PFSK-1 (cell line): ENCODE measurements around the gene CDIPT.

Source experiments
- FOXP2 ChIP-seq: optimal IDR thresholded peaks from 2 replicates; pipeline ENCODE3; 2011; ENCODE audit warnings: borderline replicate concordance, control low read depth, inconsistent platforms; ENCODE audit not compliant: insufficient read depth; ENCODE audit errors: extremely low read length, extremely low read depth
- POLR2AphosphoS5 ChIP-seq: IDR thresholded peaks from 2 replicates; pipeline ENCODE4 v1.6.1; 2012; ENCODE audit warnings: low read depth, mild to moderate bottlenecking, control low read depth, low read length, moderate library complexity
- SIN3A ChIP-seq: IDR thresholded peaks from 2 replicates; pipeline ENCODE4 v1.6.1; 2012; ENCODE audit warnings: mild to moderate bottlenecking, low read length, moderate library complexity, borderline replicate concordance; ENCODE audit not compliant: insufficient read depth
- TAF1 ChIP-seq: IDR thresholded peaks from 2 replicates; pipeline ENCODE4 v1.6.1; 2012; ENCODE audit warnings: low read length, control low read depth, borderline replicate concordance; ENCODE audit not compliant: insufficient read depth
- TF ChIP-seq, protein P1 (sequence below), 2 experiments: IDR thresholded peaks; 2 replicates each; pipeline versions ENCODE4 v1.6.1 to v1.8.0; 2011 to 2012; ENCODE audit warnings: low read depth in 2 of 2, low read length in 2 of 2, control low read depth in 1 of 2, inconsistent platforms in 1 of 2, mild to moderate bottlenecking in 1 of 2, moderate library complexity in 1 of 2; ENCODE audit not compliant: insufficient read depth in 1 of 2

The CDIPT gene

DNA sequence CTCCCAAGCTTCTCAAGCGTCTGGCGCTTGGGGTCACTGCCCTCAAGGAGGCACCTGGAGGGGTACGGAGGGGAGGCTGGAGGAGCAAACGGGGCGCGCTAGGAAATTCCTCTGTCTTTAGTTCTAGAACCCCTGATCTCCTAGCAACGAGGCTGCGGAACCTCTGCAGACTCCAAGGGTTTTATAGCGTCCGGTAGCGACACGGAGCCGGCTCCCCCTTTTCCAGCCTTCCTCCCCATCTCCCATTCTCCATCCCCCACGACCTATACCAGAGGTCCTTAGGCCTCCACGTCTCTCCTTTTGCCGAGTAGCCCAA lies 601 bp upstream of the CDIPT start:
- TF ChIP-seq, protein P1, sequence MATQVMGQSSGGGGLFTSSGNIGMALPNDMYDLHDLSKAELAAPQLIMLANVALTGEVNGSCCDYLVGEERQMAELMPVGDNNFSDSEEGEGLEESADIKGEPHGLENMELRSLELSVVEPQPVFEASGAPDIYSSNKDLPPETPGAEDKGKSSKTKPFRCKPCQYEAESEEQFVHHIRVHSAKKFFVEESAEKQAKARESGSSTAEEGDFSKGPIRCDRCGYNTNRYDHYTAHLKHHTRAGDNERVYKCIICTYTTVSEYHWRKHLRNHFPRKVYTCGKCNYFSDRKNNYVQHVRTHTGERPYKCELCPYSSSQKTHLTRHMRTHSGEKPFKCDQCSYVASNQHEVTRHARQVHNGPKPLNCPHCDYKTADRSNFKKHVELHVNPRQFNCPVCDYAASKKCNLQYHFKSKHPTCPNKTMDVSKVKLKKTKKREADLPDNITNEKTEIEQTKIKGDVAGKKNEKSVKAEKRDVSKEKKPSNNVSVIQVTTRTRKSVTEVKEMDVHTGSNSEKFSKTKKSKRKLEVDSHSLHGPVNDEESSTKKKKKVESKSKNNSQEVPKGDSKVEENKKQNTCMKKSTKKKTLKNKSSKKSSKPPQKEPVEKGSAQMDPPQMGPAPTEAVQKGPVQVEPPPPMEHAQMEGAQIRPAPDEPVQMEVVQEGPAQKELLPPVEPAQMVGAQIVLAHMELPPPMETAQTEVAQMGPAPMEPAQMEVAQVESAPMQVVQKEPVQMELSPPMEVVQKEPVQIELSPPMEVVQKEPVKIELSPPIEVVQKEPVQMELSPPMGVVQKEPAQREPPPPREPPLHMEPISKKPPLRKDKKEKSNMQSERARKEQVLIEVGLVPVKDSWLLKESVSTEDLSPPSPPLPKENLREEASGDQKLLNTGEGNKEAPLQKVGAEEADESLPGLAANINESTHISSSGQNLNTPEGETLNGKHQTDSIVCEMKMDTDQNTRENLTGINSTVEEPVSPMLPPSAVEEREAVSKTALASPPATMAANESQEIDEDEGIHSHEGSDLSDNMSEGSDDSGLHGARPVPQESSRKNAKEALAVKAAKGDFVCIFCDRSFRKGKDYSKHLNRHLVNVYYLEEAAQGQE (IDR thresholded peaks at IDR 0.05; ENCODE audit: insufficient read depth in 1 of 2, low read depth in 2 of 2, low read length in 2 of 2): no peak
- TF ChIP-seq FOXP2 (no peak), SIN3A (no peak), TAF1 (no peak), POLR2AphosphoS5 (no peak)

DNA sequence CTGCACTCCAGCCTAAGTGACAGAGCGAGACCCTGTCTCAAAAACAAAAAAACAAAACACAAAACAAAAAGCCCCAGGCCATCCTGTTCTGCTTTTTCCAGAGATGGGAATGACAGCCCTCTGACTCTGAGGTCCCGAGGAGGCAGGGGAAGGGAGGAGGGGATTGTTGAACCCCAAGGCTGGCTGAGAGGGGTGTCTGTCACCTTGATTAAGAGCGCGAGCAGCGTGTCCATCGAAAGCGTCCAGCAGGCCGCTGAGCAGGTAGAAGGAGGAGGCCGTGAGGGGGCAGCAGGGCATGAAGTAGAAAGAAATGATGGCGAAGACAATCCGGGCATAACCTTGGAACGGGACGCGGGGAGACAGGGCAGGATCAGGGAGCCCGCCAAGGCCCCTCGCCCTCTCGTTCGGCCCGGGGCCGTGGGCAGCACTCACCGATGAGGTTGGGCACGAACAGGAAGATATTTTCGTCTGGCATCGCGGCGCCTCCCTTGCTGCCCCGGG lies 593 bp downstream of the CDIPT start:
- TF ChIP-seq POLR2AphosphoS5 (no peak), SIN3A (no peak), FOXP2 (no peak), TAF1 (no peak)
- TF ChIP-seq, protein P1 (IDR thresholded peaks at IDR 0.05; ENCODE audit: insufficient read depth in 1 of 2, low read depth in 2 of 2, low read length in 2 of 2): no peak

DNA sequence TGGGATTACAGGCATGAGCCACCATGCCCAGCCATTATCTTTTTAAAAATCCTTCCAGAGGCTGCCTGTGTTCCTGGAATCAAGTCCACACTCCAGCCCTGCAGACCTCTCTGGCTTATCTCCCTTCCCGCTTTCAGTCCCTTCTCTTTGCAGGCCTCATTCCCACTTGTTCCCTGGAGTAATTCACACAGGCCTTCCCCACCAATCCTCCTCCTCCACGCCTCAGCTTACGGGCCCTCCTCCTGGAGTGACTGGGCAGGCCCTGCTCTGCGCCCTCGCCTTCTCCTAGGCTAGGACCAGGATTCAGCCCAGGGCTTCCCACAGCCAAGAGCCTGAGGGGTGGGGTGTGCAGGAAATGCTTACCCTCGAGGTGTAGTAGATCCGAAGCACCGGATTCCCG lies 2.8 kb downstream of the CDIPT start:
- TF ChIP-seq TAF1: no peak
- TF ChIP-seq, protein P1 (IDR thresholded peaks at IDR 0.05; ENCODE audit: insufficient read depth in 1 of 2, low read depth in 2 of 2, low read length in 2 of 2): no peak
- TF ChIP-seq SIN3A: no peak
- TF ChIP-seq FOXP2: no peak
- TF ChIP-seq POLR2AphosphoS5: no peak

DNA sequence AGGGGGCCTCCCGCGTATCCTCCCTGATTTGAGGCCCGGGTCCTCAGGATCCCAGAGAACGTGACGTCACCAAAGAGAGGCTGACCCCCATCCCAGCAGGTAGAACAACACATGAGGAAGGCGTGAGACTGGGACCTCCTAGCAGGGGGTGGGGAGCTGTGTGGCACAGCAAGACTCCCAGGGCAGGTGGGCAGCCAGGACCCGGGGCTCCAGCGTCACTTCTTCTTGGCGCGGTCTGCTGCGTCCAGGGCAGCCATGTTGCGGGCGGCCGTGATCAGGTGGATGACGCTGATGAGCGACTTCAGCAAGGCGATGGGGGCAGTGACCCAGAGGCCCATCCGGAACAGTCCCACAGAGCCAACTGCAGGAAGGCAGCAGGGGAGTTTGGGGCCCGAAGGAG lies 4.1 kb downstream of the CDIPT start:
- TF ChIP-seq TAF1 (no peak), POLR2AphosphoS5 (no peak), SIN3A (no peak), FOXP2 (no peak)
- TF ChIP-seq, protein P1 (IDR thresholded peaks at IDR 0.05; ENCODE audit: insufficient read depth in 1 of 2, low read depth in 2 of 2, low read length in 2 of 2): no peak
